BE2C (cell line): ENCODE results near the gene CAPN11.

Experiments used
- DNase-seq: peaks from one replicate; pipeline ENCODE4 v3.0.0-alpha.2; 2020
- H3K27me3 ChIP-seq: fragments of 250-450 bp; sonication (Bioruptor Pico); 2 replicates; pipeline ENCODE4 v1.5.1; 2020; ENCODE audit warnings: mild to moderate bottlenecking
- H3K36me3 ChIP-seq: fragments of 250-450 bp; sonication (Bioruptor Pico); 2 replicates; pipeline ENCODE4 v1.5.1; 2020; ENCODE audit warnings: mild to moderate bottlenecking
- H3K4me1 ChIP-seq: fragments of 250-450 bp; sonication (Bioruptor Pico); 2 replicates; pipeline ENCODE4 v1.5.1; 2020
- H3K4me3 ChIP-seq: 2 replicates; pipeline ENCODE4 v1.5.1; 2011; ENCODE audit warnings: low read depth, low read length
- H3K9me3 ChIP-seq: fragments of 250-450 bp; sonication (Bioruptor Pico); 2 replicates; pipeline ENCODE4 v1.5.1; 2020
- TF ChIP-seq, protein P1 (sequence below): IDR thresholded peaks from 2 replicates; pipeline ENCODE4 v1.5.1; 2012; ENCODE audit warnings: mild to moderate bottlenecking, low read depth, low read length

CAPN11 gene

DNA sequence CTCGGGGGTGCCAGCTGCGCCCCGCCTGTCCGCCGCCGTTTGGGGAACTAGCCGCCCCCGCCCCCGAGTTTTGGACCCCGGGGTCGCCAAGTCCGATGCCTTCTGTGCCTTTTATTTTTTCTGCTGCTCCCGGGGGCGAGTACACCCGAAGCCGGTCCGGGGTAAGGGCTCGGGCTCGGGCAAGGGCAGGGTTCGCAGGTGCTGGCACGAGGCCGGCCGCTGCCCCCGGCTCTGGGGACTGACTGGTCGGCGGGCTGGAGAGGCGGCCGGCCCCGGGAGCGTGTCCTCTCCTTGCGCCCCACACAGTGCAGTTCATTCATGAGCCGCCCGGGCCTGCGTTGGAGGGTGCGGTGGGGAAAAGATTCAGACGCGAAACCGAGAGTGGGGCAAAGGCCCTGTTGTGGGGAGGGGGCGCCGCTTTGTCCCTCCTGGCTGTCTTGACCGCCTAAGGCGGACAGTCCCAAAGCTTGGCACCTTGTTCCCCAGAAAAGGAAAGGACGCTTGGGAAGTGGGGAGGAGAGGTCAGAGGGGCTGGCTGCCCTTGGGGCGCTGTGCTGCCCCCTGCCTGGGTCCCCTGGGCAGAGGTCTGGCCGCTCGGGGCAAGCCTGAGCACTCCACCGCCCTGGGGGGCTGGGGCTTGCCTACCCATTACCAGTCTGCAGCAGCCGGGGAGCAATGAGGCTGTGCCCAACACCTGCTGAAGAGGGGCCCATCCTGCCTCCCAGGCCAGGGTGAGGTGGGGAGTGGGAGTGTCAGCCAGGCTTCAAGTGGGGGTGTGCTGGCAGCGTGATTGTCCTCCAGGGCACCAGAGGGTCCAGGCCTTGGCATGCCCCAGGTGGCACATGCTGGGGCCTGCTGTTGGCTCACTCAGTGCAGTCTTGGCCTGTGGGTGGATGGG is 30.4 kb upstream of the CAPN11 start:
- DNase-seq, result peak; percentile 64
- H3K4me1 ChIP-seq, result peaks cover 10% of the 10 kb centered on the region; the same call in 1 of the 2 replicates
- TF ChIP-seq, protein P1, sequence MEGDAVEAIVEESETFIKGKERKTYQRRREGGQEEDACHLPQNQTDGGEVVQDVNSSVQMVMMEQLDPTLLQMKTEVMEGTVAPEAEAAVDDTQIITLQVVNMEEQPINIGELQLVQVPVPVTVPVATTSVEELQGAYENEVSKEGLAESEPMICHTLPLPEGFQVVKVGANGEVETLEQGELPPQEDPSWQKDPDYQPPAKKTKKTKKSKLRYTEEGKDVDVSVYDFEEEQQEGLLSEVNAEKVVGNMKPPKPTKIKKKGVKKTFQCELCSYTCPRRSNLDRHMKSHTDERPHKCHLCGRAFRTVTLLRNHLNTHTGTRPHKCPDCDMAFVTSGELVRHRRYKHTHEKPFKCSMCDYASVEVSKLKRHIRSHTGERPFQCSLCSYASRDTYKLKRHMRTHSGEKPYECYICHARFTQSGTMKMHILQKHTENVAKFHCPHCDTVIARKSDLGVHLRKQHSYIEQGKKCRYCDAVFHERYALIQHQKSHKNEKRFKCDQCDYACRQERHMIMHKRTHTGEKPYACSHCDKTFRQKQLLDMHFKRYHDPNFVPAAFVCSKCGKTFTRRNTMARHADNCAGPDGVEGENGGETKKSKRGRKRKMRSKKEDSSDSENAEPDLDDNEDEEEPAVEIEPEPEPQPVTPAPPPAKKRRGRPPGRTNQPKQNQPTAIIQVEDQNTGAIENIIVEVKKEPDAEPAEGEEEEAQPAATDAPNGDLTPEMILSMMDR, result no peak
- no peaks in the 10 kb centered on the region for H3K9me3 ChIP-seq
- peaks cover 4% of the 10 kb centered on the region for H3K36me3 ChIP-seq
- H3K27me3 ChIP-seq, result no peaks in the 10 kb centered on the region
- H3K4me3 ChIP-seq, result peak overlapping the region; percentile 65

DNA sequence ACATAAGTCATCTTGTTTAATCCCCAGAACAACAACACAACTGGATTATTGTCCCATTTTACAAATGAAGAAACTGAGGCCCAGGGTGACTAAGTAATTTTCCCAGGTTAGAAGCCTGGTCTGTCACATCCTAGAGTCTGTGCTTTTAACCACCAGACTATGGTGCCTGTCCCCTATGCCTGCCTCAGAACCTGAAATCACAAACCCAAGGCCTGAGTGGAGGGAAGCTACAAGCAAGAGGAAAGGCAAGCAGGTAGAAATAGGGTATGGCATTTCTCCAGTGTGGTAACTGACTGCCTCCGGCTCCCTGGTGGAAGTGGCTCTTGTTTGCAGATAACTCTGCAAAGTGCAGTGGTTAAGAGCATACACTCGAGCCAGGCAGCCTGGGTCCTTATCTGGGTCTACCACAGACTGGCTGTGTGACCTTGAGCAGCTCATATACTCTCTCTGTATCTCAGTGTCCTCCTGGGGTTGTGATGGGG is 28.7 kb upstream of the CAPN11 start:
- no peaks in the 10 kb centered on the region for H3K27me3 ChIP-seq
- peaks cover 13% of the 10 kb centered on the region for H3K4me1 ChIP-seq

DNA sequence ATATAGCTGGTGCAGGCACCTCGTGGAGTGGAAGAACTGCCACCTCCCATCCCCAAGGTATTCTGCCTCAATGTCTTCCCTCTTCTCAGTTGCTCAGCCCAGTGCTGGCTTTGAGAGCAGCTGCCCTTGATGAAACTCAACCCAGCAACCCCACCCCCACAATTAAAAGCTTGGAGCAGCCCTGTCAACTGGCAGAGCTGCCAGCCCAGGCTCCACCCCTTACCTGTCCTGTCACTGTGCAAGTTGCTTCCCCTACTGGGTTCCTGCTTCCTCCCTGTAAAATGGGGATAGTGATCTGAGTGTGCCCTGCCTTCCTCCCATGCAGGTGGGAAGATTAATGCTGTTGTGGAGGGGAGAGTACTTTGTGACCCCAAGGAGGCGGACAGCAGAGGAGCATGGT is 26.7 kb upstream of the CAPN11 start:
- Histone ChIP-seq H3K27me3 (no peaks in the 10 kb centered on the region), H3K4me1 (peaks cover 13% of the 10 kb centered on the region), H3K4me3 (no peak overlapping the region), H3K9me3 (no peaks in the 10 kb centered on the region), H3K36me3 (no peaks in the 10 kb centered on the region)
- TF ChIP-seq, protein P1, result no peak
- no peak for DNase-seq

More for the DNA sequence above, 28.7 kb upstream of the CAPN11 start:
- Histone ChIP-seq H3K4me3 (no peak overlapping the region), H3K36me3 (no peaks in the 10 kb centered on the region; the same call in none of the 2 replicates), H3K9me3 (no peaks in the 10 kb centered on the region)
- TF ChIP-seq, protein P1, result no peak
- peak; percentile 33 for DNase-seq

DNA sequence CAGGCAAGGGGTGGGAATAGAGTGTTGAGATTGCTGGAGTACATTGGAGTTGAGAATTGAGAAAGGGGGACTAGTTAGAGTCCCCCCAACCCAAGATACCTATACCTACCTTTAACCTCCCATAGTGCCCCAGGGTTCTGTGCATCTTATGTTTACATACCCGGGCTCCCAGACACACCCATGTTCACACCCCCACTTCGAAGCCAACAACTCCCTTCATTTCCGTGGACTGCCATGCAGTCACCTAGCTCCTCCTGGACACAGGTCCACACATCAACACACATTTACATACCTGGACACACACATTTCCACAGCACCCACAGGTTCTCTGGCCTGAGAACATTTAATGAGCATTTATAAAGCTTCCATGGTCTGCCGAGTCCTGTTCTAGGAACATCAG is 26.1 kb upstream of the CAPN11 start:
- peaks cover 13% of the 10 kb centered on the region for H3K4me1 ChIP-seq
- no peak for DNase-seq
- no peaks in the 10 kb centered on the region for H3K36me3 ChIP-seq
- TF ChIP-seq, protein P1, result no peak
- no peaks in the 10 kb centered on the region for H3K9me3 ChIP-seq
- no peak overlapping the region for H3K4me3 ChIP-seq
- H3K27me3 ChIP-seq, result no peaks in the 10 kb centered on the region

DNA sequence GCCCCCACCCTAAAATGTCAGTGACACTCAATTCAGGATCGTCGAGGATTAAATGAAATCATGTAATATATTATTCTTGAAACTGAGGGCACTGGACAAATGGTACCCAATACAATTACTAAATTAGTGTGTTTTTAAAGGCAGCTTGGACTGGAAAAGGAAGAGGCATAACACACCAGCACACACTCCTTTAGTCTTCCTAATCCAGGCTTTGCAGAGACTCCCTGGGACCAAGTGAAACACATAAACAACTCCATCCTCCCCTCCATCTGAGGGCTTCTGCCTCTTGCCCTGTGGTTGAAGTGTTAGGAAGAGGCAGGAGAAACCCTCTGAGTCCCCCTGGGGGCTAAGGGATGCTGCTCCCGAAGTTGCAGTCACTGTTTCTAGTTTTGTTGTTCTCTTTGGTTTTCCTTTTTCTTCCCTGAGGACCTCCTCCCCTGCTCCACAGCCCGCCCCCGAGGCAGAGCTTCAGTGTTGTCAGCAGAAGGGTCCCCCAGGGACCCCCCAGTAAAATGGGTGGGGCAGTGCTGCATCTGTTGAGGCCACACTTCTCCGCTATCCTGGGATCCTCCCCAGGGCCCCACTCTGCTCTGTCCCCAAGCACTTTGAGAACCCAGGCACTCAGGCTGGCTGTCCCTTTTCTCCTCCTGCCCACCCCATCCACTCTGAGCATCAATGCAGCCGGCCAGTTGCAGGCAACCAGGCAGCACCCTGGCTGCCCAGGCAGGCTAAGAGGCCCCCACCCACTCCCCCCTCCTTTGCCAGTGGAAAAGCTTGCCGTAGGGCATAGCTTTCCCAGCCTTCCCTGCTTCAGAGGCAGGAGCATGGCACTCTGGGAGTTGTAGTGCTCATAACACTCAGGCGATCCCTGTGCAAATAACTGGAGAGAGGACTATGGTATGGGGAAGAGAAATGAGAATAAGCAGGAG is 25.4 kb upstream of the CAPN11 start:
- Histone ChIP-seq H3K27me3 (no peaks in the 10 kb centered on the region), H3K4me3 (peak overlapping the region; percentile 28; the same call in 1 of the 2 replicates), H3K36me3 (no peaks in the 10 kb centered on the region), H3K4me1 (peaks cover 13% of the 10 kb centered on the region), H3K9me3 (no peaks in the 10 kb centered on the region)
- DNase-seq, result peak; percentile 94
- TF ChIP-seq, protein P1, result peak; percentile 14; the same call in 1 of the 2 replicates
